PC-3 (cell line): ENCODE data around the gene ENTPD7. TPM values are rescaled to one million over a fixed set of nuclear protein-coding genes. Genes with fewer than 3 reads are reported as not detected.

Experiments used
- ATAC-seq: fragments of 200-7000 bp; cut with Tn5 transposase; 2 replicates; pipeline ENCODE4 v1.9.1; 2020; ENCODE audit warnings: mild to moderate bottlenecking, moderate library complexity
- BruUV-seq: library from RNA; stranded (reverse); fragments of 400-500 nt; replicated peaks from 2 replicates; lab custom pipeline; 2021; lab: Mats Ljungman, UMichigan
- CTCF ChIA-PET: fragments of 300-600 bp; sonication (Branson Sonifier 250); formaldehyde crosslinking; loops from one replicate; lab custom pipeline; 2022; ENCODE audit warnings: antibody characterized with exemption; lab: Charles Lee
- POLR2A ChIA-PET: fragments of 300-600 bp; sonication (Branson Sonifier 250); formaldehyde crosslinking; loops from one replicate; lab custom pipeline; 2022; ENCODE audit warnings: antibody characterized with exemption; ENCODE audit not compliant: unreplicated experiment; lab: Charles Lee
- DNase-seq: peaks from one replicate; pipeline ENCODE4 v3.0.0-alpha.2; 2015
- H2AFZ ChIP-seq: fragments of 300-600 bp; sonication (generic); 2 replicates; pipeline ENCODE4 v1.6.0; 2016; ENCODE audit warnings: antibody characterized with exemption, low read length
- H3F3A ChIP-seq: fragments of 300-600 bp; sonication (generic); one replicate; pipeline ENCODE4 v1.6.0; 2017; ENCODE audit warnings: antibody characterized with exemption, low read length, control low read depth, mild to moderate bottlenecking; ENCODE audit not compliant: unreplicated experiment
- H3K27ac ChIP-seq: fragments of 300-600 bp; sonication (generic); 2 replicates; pipeline ENCODE4 v1.5.1; 2016; ENCODE audit warnings: mild to moderate bottlenecking, low read length
- H3K27me3 ChIP-seq: fragments of 300-600 bp; sonication (generic); 2 replicates; pipeline ENCODE4 v1.6.1; 2016; ENCODE audit warnings: low read length, mixed read lengths
- H3K36me3 ChIP-seq: fragments of 300-600 bp; sonication (generic); 2 replicates; pipeline ENCODE4 v1.6.1; 2016; ENCODE audit warnings: low read depth, mixed run types, low read length, mixed read lengths
- H3K4me1 ChIP-seq: fragments of 300-600 bp; sonication (generic); 2 replicates; pipeline ENCODE4 v1.5.1; 2016; ENCODE audit warnings: low read length; ENCODE audit not compliant: insufficient read depth
- H3K4me2 ChIP-seq: fragments of 300-600 bp; sonication (generic); 2 replicates; pipeline ENCODE4 v1.6.0; 2016; ENCODE audit warnings: low read length
- H3K4me3 ChIP-seq: fragments of 300-600 bp; sonication (generic); 2 replicates; pipeline ENCODE4 v1.5.1; 2016; ENCODE audit warnings: mild to moderate bottlenecking, low read length, mixed read lengths
- H3K79me2 ChIP-seq: fragments of 300-600 bp; sonication (generic); 2 replicates; pipeline ENCODE4 v1.6.1; 2017; ENCODE audit warnings: low read length, mixed read lengths
- H3K9ac ChIP-seq: fragments of 300-600 bp; sonication (generic); 2 replicates; pipeline ENCODE4 v1.6.0; 2016; ENCODE audit warnings: mild to moderate bottlenecking, low read length
- H3K9me2 ChIP-seq: fragments of 300-600 bp; sonication (generic); replicated peaks from 2 replicates; pipeline ENCODE4 v1.6.1; 2016; ENCODE audit warnings: mixed run types, low read length, mixed read lengths
- H3K9me3 ChIP-seq: fragments of 300-600 bp; sonication (generic); 2 replicates; pipeline ENCODE4 v1.6.1; 2016; ENCODE audit warnings: low read length, mixed read lengths
- H4K20me1 ChIP-seq: fragments of 300-600 bp; sonication (generic); 2 replicates; pipeline ENCODE4 v1.6.1; 2016; ENCODE audit warnings: low read length, mixed read lengths
- CTCF ChIP-seq: fragments of 300-600 bp; sonication (generic); conservative IDR thresholded peaks from 2 replicates; pipeline ENCODE4 v1.5.1; 2017; ENCODE audit warnings: antibody characterized with exemption, low read depth, mild to moderate bottlenecking, low read length
- EZH2 ChIP-seq: fragments of 300-600 bp; sonication (generic); IDR thresholded peaks from one replicate; pipeline ENCODE4 v1.6.1; 2017; ENCODE audit warnings: antibody characterized with exemption, mild to moderate bottlenecking, low read length; ENCODE audit not compliant: unreplicated experiment
- EZH2phosphoT487 ChIP-seq: fragments of 300-600 bp; sonication (generic); IDR thresholded peaks from 2 replicates; pipeline ENCODE4 v1.6.1; 2018; ENCODE audit warnings: mild to moderate bottlenecking, antibody characterized with exemption, low read length, borderline replicate concordance
- intact Hi-C: fragments of 100-400 bp; cut with micrococcal nuclease; formaldehyde crosslinking; loops from 2 replicates; pipeline ENCODE4 v1.9.0; 2023
- total RNA-seq: library from RNA; depleted of rRNA; stranded (reverse); fragments of >200 nt; gene quantifications from 2 replicates; pipeline ENCODE4 v1.2.3, GENCODE V29; 2014

ENTPD7 gene
- total RNA-seq, 1 experiment from 2014 or later, result 6.8 TPM

- Histone ChIP-seq H3K27me3 (no peaks in the 10 kb centered on the region), H3K9ac (no peak overlapping the region), H4K20me1 (no peaks in the 10 kb centered on the region), H3K4me2 (no peak overlapping the region), H3K36me3 (no peaks in the 10 kb centered on the region; the same call in 1 of the 2 replicates), H2AFZ (no peak overlapping the region), H3K27ac (no peak overlapping the region), H3K9me2 (no peaks in the 10 kb centered on the region), H3F3A (no peaks in the 10 kb centered on the region), H3K9me3 (no peaks in the 10 kb centered on the region), H3K4me1 (no peaks in the 10 kb centered on the region; the same call in 1 of the 2 replicates), H3K4me3 (no peak overlapping the region), H3K79me2 (no peaks in the 10 kb centered on the region)
- BruUV-seq, result no TSS peak
- ATAC-seq (no peak), DNase-seq (no peak)
- ChIA-PET CTCF (no interaction called here), POLR2A (no interaction called here)
- no peak for TF ChIP-seq CTCF
- no peak for TF ChIP-seq EZH2phosphoT487
- no peak for TF ChIP-seq EZH2
- intact Hi-C loops, result no loop called here
Measured at GRCh38 chr10:99672884-99673283, 13.6 kb downstream of the ENTPD7 start.

GRCh38 chr10:99673492-99673891, 14.2 kb downstream of the ENTPD7 start:
- H3K27ac ChIP-seq, result no peak overlapping the region
- H3K4me2 ChIP-seq, result no peak overlapping the region
- H3K27me3 ChIP-seq, result no peaks in the 10 kb centered on the region
- H3K4me1 ChIP-seq, result no peaks in the 10 kb centered on the region; the same call in 1 of the 2 replicates
- H3K9me3 ChIP-seq, result no peaks in the 10 kb centered on the region
- CTCF ChIA-PET, result no interaction called here
- DNase-seq (no peak), ATAC-seq (no peak)
- no peaks in the 10 kb centered on the region for H3F3A ChIP-seq
- no peaks in the 10 kb centered on the region; the same call in 1 of the 2 replicates for H3K36me3 ChIP-seq
- H2AFZ ChIP-seq, result no peak overlapping the region
- POLR2A ChIA-PET, result no interaction called here
- H3K9ac ChIP-seq, result no peak overlapping the region
- intact Hi-C loops, result no loop called here
- H4K20me1 ChIP-seq, result no peaks in the 10 kb centered on the region
- no peaks in the 10 kb centered on the region for H3K9me2 ChIP-seq
- TF ChIP-seq CTCF (no peak), EZH2 (no peak), EZH2phosphoT487 (no peak)
- H3K79me2 ChIP-seq, result no peaks in the 10 kb centered on the region
- no peak overlapping the region for H3K4me3 ChIP-seq
- BruUV-seq, result no TSS peak

GRCh38 chr10:99674762-99675161, 15.5 kb downstream of the ENTPD7 start:
- no peaks in the 10 kb centered on the region for H3K9me2 ChIP-seq
- no peaks in the 10 kb centered on the region for H3K9me3 ChIP-seq
- no peak for DNase-seq
- H3K27ac ChIP-seq, result no peak overlapping the region
- H3F3A ChIP-seq, result no peaks in the 10 kb centered on the region
- H3K4me2 ChIP-seq, result no peak overlapping the region
- no peak overlapping the region for H3K9ac ChIP-seq
- H4K20me1 ChIP-seq, result no peaks in the 10 kb centered on the region
- intact Hi-C loops, result no loop called here
- ATAC-seq, result no peak
- H2AFZ ChIP-seq, result no peak overlapping the region
- peaks cover 3% of the 10 kb centered on the region; the same call in 1 of the 2 replicates for H3K36me3 ChIP-seq
- ChIA-PET POLR2A (no interaction called here), CTCF (no interaction called here)
- no peaks in the 10 kb centered on the region; the same call in 1 of the 2 replicates for H3K4me1 ChIP-seq
- no TSS peak for BruUV-seq
- H3K27me3 ChIP-seq, result no peaks in the 10 kb centered on the region
- no peak overlapping the region for H3K4me3 ChIP-seq
- TF ChIP-seq EZH2phosphoT487 (no peak), EZH2 (no peak), CTCF (no peak)
- H3K79me2 ChIP-seq, result no peaks in the 10 kb centered on the region
